Activated CD8-positive, alpha-beta T cell treated with anti-CD3 and anti-CD28 coated beads for 36 hours (primary cell): ENCODE data around the gene CTNNAL1. TPM values are rescaled to one million over a fixed set of nuclear protein-coding genes. Genes with fewer than 3 reads are reported as not detected.
A peak's percentile ranks its signal among the peaks of the same experiment; 100 is the strongest.

Experiments used
- ATAC-seq: fragments of 200-7000 bp; cut with Tn5 transposase; one replicate; pipeline ENCODE4 v1.10.0; 2021; ENCODE audit warnings: mild to moderate bottlenecking, moderate library complexity
- CTCF ChIA-PET: fragments of 350-600 bp; sonication (Branson Sonifier 250); formaldehyde crosslinking; loops from one replicate; lab custom pipeline; 2021; ENCODE audit warnings: antibody characterized with exemption; lab: Charles Lee
- POLR2A ChIA-PET: fragments of 350-600 bp; sonication (Branson Sonifier 250); formaldehyde crosslinking; loops from one replicate; lab custom pipeline; 2021; ENCODE audit warnings: antibody characterized with exemption; lab: Charles Lee
- DNase-seq: peaks from one replicate; pipeline ENCODE4 v3.0.0-alpha.2; 2020
- H3K27ac Mint-ChIP-seq: one replicate; pipeline ENCODE4 v1.8.0; 2021; ENCODE audit warnings: mild to moderate bottlenecking, mixed read lengths
- H3K27me3 Mint-ChIP-seq: one replicate; pipeline ENCODE4 v1.8.0; 2021; ENCODE audit warnings: mixed read lengths
- H3K36me3 Mint-ChIP-seq: one replicate; pipeline ENCODE4 v1.8.0; 2021; ENCODE audit warnings: low read depth, mixed read lengths
- H3K4me1 Mint-ChIP-seq: one replicate; pipeline ENCODE4 v1.8.0; 2021; ENCODE audit warnings: low read depth, mixed read lengths
- H3K4me3 Mint-ChIP-seq: one replicate; pipeline ENCODE4 v1.8.0; 2021; ENCODE audit warnings: mild to moderate bottlenecking, moderate library complexity, mixed read lengths
- H3K9me3 Mint-ChIP-seq: one replicate; pipeline ENCODE4 v1.8.0; 2021; ENCODE audit warnings: mixed read lengths
- CTCF ChIP-seq: fragments of 200-600 bp; IDR thresholded peaks from one replicate; pipeline ENCODE4 v1.8.0; 2022; ENCODE audit warnings: antibody characterized with exemption, mild to moderate bottlenecking
- intact Hi-C: fragments of 100-400 bp; cut with micrococcal nuclease; formaldehyde crosslinking; loops from one replicate; pipeline ENCODE4 v1.10.0; 2022
- total RNA-seq, 2 experiments: library from RNA; stranded (reverse); gene quantifications; one replicate each; pipeline ENCODE4 v1.2.3, GENCODE V29; 2021

The CTNNAL1 gene
- total RNA-seq, 2 experiments from 2014 or later = 24.1 to 26.0 TPM

GRCh38 chr9:108960331-108960730 is 53.0 kb downstream of the CTNNAL1 start:
- H3K4me1 Mint-ChIP-seq = no peaks in the 10 kb centered on the region
- no peaks in the 10 kb centered on the region for H3K27me3 Mint-ChIP-seq
- H3K27ac Mint-ChIP-seq = no peak overlapping the region
- ChIA-PET POLR2A (no interaction called here), CTCF (no interaction called here)
- DNase-seq = no peak
- TF ChIP-seq CTCF = no peak
- ATAC-seq = no peak
- no peak overlapping the region for H3K4me3 Mint-ChIP-seq
- H3K9me3 Mint-ChIP-seq = no peaks in the 10 kb centered on the region
- H3K36me3 Mint-ChIP-seq = no peaks in the 10 kb centered on the region
- intact Hi-C loops = no loop called here

GRCh38 chr9:108956631-108957026 is 56.7 kb downstream of the CTNNAL1 start:
- no peak for TF ChIP-seq CTCF
- Mint-ChIP-seq H3K4me3 (no peak overlapping the region), H3K36me3 (no peaks in the 10 kb centered on the region), H3K27me3 (no peaks in the 10 kb centered on the region), H3K9me3 (no peaks in the 10 kb centered on the region), H3K27ac (no peak overlapping the region), H3K4me1 (no peaks in the 10 kb centered on the region)
- ATAC-seq (no peak), DNase-seq (no peak)
- POLR2A ChIA-PET = no interaction called here
- intact Hi-C loops = no loop called here
- CTCF ChIA-PET = no interaction called here

GRCh38 chr9:108956022-108956630 is 57.2 kb downstream of the CTNNAL1 start:
- Mint-ChIP-seq H3K36me3 (no peaks in the 10 kb centered on the region), H3K4me3 (no peak overlapping the region), H3K9me3 (no peaks in the 10 kb centered on the region), H3K27me3 (no peaks in the 10 kb centered on the region), H3K27ac (no peak overlapping the region), H3K4me1 (no peaks in the 10 kb centered on the region)
- CTCF ChIA-PET = no interaction called here
- ATAC-seq (no peak), DNase-seq (no peak)
- no peak for TF ChIP-seq CTCF
- POLR2A ChIA-PET = no interaction called here
- intact Hi-C loops = no loop called here

GRCh38 chr9:108953983-108954574 is 59.2 kb downstream of the CTNNAL1 start:
- Mint-ChIP-seq H3K9me3 (no peaks in the 10 kb centered on the region), H3K36me3 (no peaks in the 10 kb centered on the region), H3K27me3 (no peaks in the 10 kb centered on the region), H3K4me3 (no peak overlapping the region), H3K4me1 (no peaks in the 10 kb centered on the region), H3K27ac (no peak overlapping the region)
- TF ChIP-seq CTCF = peak; percentile 61
- intact Hi-C loops = no loop called here
- ATAC-seq (no peak), DNase-seq (no peak)
- ChIA-PET CTCF (interaction anchor here (0.6 to 1.5 kb wide), 17 partner anchors 10 to 301 kb away, joined by 3 to 9 read pairs (median 3); no protein-coding TSS in a partner anchor), POLR2A (no interaction called here)

- intact Hi-C loops = no loop called here
- TF ChIP-seq CTCF = no peak
- DNase-seq (no peak), ATAC-seq (no peak)
- H3K27ac Mint-ChIP-seq = no peak overlapping the region
- ChIA-PET CTCF (interaction anchor here (1.7 kb wide), 1 partner anchor 10 kb away, joined by 6 read pairs; no protein-coding TSS in a partner anchor), POLR2A (no interaction called here)
- no peaks in the 10 kb centered on the region for H3K36me3 Mint-ChIP-seq
- no peaks in the 10 kb centered on the region for H3K9me3 Mint-ChIP-seq
- no peak overlapping the region for H3K4me3 Mint-ChIP-seq
- H3K27me3 Mint-ChIP-seq = no peaks in the 10 kb centered on the region
- no peaks in the 10 kb centered on the region for H3K4me1 Mint-ChIP-seq
Observed at GRCh38 chr9:108951578-108951977, 61.7 kb downstream of the CTNNAL1 start.
